Keratinocyte (primary cell): ENCODE measurements around the gene USP47. TPM values are rescaled to one million over a fixed set of nuclear protein-coding genes. Genes with fewer than 3 reads are reported as not detected.

Experiments
- DNase-seq: peaks from one replicate; pipeline ENCODE4 v3.0.0-alpha.2; 2011; ENCODE audit warnings: low read depth, missing footprints, low spot score
- FAIRE-seq: peaks from 2 replicates; lab custom pipeline; 2011; peaks lifted over from hg19 to GRCh38; lab: Jason Lieb, UNC
- H2AFZ ChIP-seq: 2 replicates; pipeline ENCODE4 v1.6.0; 2012; ENCODE audit warnings: low read length, control low read depth, inconsistent platforms; ENCODE audit not compliant: control insufficient read depth
- H3K27ac ChIP-seq: 2 replicates; pipeline ENCODE4 v1.5.1; 2011; ENCODE audit warnings: low read length; ENCODE audit not compliant: control insufficient read depth, insufficient read depth
- H3K27me3 ChIP-seq: 3 replicates; pipeline ENCODE4 v1.6.0; 2011; ENCODE audit warnings: low read length; ENCODE audit not compliant: control insufficient read depth, insufficient read depth; ENCODE audit errors: extremely low read depth
- H3K36me3 ChIP-seq, 2 experiments: 2 replicates in 1 of 2; 3 replicates in 1 of 2; pipeline ENCODE4 v1.5.1; 2011; ENCODE audit warnings: low read length in 2 of 2, mild to moderate bottlenecking in 1 of 2; ENCODE audit not compliant: control insufficient read depth in 2 of 2, insufficient read depth in 2 of 2; ENCODE audit errors: extremely low read depth in 1 of 2
- H3K4me1 ChIP-seq: 3 replicates; pipeline ENCODE4 v1.5.1; 2011; ENCODE audit warnings: low read length; ENCODE audit not compliant: control insufficient read depth, insufficient read depth; ENCODE audit errors: extremely low read depth
- H3K4me2 ChIP-seq: 3 replicates; pipeline ENCODE4 v1.6.0; 2011; ENCODE audit warnings: low read depth, low read length; ENCODE audit not compliant: control insufficient read depth, insufficient read depth; ENCODE audit errors: extremely low read depth
- H3K4me3 ChIP-seq, 3 experiments: fragments of 200-600 bp in 1 of 3; sonication (generic) in 1 of 3; 2 replicates in 2 of 3; 3 replicates in 1 of 3; pipeline ENCODE4 v1.5.1; 2011 to 2016; ENCODE audit warnings: low read length in 3 of 3, mild to moderate bottlenecking in 3 of 3, control low read depth in 2 of 3, inconsistent platforms in 1 of 3, low read depth in 1 of 3, mixed read lengths in 1 of 3, mixed run types in 1 of 3, moderate library complexity in 1 of 3; ENCODE audit not compliant: control insufficient read depth in 2 of 3, insufficient read depth in 2 of 3; ENCODE audit errors: extremely low read depth in 1 of 3
- H3K79me2 ChIP-seq: 2 replicates; pipeline ENCODE4 v1.6.0; 2012; ENCODE audit warnings: low read length; ENCODE audit not compliant: control insufficient read depth, insufficient read depth
- H3K9ac ChIP-seq: 3 replicates; pipeline ENCODE4 v1.6.0; 2011; ENCODE audit warnings: low read length; ENCODE audit not compliant: control insufficient read depth, insufficient read depth; ENCODE audit errors: extremely low read depth
- H3K9me1 ChIP-seq: 3 replicates; pipeline ENCODE4 v1.6.0; 2011; ENCODE audit warnings: low read length; ENCODE audit not compliant: control insufficient read depth, insufficient read depth; ENCODE audit errors: extremely low read depth
- H3K9me3 ChIP-seq: 2 replicates; pipeline ENCODE4 v1.5.1; 2012; ENCODE audit warnings: low read depth, low read length; ENCODE audit not compliant: control insufficient read depth
- H4K20me1 ChIP-seq: 3 replicates; pipeline ENCODE4 v1.6.0; 2011; ENCODE audit warnings: low read length; ENCODE audit not compliant: control insufficient read depth, insufficient read depth; ENCODE audit errors: extremely low read depth
- CTCF ChIP-seq, 3 experiments: IDR thresholded peaks in 1 of 3; conservative IDR thresholded peaks in 1 of 3; optimal IDR thresholded peaks in 1 of 3; 2 replicates in 2 of 3; 3 replicates in 1 of 3; pipeline versions ENCODE3 to v1.5.1; 2011; ENCODE audit warnings: low read length in 3 of 3, mild to moderate bottlenecking in 3 of 3, moderate library complexity in 2 of 3, control low read depth in 1 of 3, inconsistent platforms in 1 of 3; ENCODE audit not compliant: insufficient read depth in 2 of 3; ENCODE audit errors: extremely low read depth in 1 of 3
- EZH2 ChIP-seq: IDR thresholded peaks from one replicate; pipeline ENCODE4 v1.6.1; 2012; ENCODE audit warnings: inconsistent platforms, mild to moderate bottlenecking, low read length, moderate library complexity
- dilution Hi-C: fragments of 300-500 bp; cut with MboI; formaldehyde crosslinking; loops from one replicate; pipeline ENCODE4 v1.7.0; 2020; ENCODE audit warnings: low sequenced_read_pairs; ENCODE audit not compliant: extremely low pct_ligation_motif_present
- polyA plus RNA-seq, 5 experiments: library from polyadenylated mRNA; depleted of rRNA in 3 of 5; stranded (reverse) in 3 of 5; stranded (forward) in 1 of 5; unstranded in 1 of 5; fragments of >200 nt; gene quantifications; 1 replicate in 1 of 5; 2 replicates in 3 of 5; 3 replicates in 1 of 5; pipeline versions ENCODE4 v1.2.1 to v1.2.3, GENCODE V29; 2011 to 2012; ENCODE audit warnings: missing spikeins in 2 of 5, low read depth in 1 of 5, low replicate concordance in 1 of 5

USP47 gene
- polyA plus RNA-seq, 1 donor (not counting 4 experiments of a cell fraction or from before 2014, with no cell fraction given) = 22.4 TPM

GRCh38 chr11:11913395-11913794 lies 71.6 kb downstream of the USP47 start:
- H3K79me2 ChIP-seq = no peaks in the 10 kb centered on the region
- H3K36me3 ChIP-seq = peaks cover 0 to 4% of the 10 kb centered on the region in 2 experiments
- FAIRE-seq (no peak), DNase-seq (no peak)
- no peak overlapping the region for H3K4me2 ChIP-seq
- H3K27me3 ChIP-seq = no peaks in the 10 kb centered on the region
- H3K9me1 ChIP-seq = no peaks in the 10 kb centered on the region
- peaks cover 5% of the 10 kb centered on the region for H3K4me1 ChIP-seq
- dilution Hi-C loops = no loop called here
- TF ChIP-seq EZH2 (no peak), CTCF (optimal IDR thresholded peaks at IDR 0.05 in 1 of 3, IDR thresholded peaks at IDR 0.05 in 1 of 3, conservative IDR thresholded peaks at IDR 0.05 in 1 of 3; ENCODE audit: extremely low read depth in 1 of 3, insufficient read depth in 2 of 3, low read length in 3 of 3) (no peak)
- no peaks in the 10 kb centered on the region for H3K9me3 ChIP-seq
- no peak overlapping the region for H3K27ac ChIP-seq
- H3K4me3 ChIP-seq = no peak overlapping the region
- H2AFZ ChIP-seq = no peak overlapping the region
- no peak overlapping the region for H3K9ac ChIP-seq
- H4K20me1 ChIP-seq = no peaks in the 10 kb centered on the region

- Histone ChIP-seq H3K4me1 (peaks cover 5% of the 10 kb centered on the region), H3K4me3 (no peak overlapping the region), H2AFZ (no peak overlapping the region), H3K9me1 (no peaks in the 10 kb centered on the region), H3K36me3 (no peaks in the 10 kb centered on the region), H3K79me2 (no peaks in the 10 kb centered on the region), H3K27ac (no peak overlapping the region), H3K4me2 (no peak overlapping the region), H3K9ac (no peak overlapping the region), H4K20me1 (no peaks in the 10 kb centered on the region), H3K27me3 (no peaks in the 10 kb centered on the region), H3K9me3 (no peaks in the 10 kb centered on the region)
- dilution Hi-C loops = no loop called here
- DNase-seq (no peak), FAIRE-seq (no peak)
- TF ChIP-seq CTCF (optimal IDR thresholded peaks at IDR 0.05 in 1 of 3, IDR thresholded peaks at IDR 0.05 in 1 of 3, conservative IDR thresholded peaks at IDR 0.05 in 1 of 3; ENCODE audit: extremely low read depth in 1 of 3, insufficient read depth in 2 of 3, low read length in 3 of 3) = no peak
- no peak for TF ChIP-seq EZH2
Observed at GRCh38 chr11:11915625-11916024, 73.9 kb downstream of the USP47 start.
